HG03439 (cell line): ENCODE results near the gene ELK3.

Source experiments
- ATAC-seq: cut with Tn5 transposase; IDR thresholded peaks from one replicate; pipeline ENCODE4 v1.9.1; 2021; ENCODE audit warnings: mild to moderate bottlenecking, moderate library complexity; ENCODE audit not compliant: unreplicated experiment

ELK3 gene

DNA sequence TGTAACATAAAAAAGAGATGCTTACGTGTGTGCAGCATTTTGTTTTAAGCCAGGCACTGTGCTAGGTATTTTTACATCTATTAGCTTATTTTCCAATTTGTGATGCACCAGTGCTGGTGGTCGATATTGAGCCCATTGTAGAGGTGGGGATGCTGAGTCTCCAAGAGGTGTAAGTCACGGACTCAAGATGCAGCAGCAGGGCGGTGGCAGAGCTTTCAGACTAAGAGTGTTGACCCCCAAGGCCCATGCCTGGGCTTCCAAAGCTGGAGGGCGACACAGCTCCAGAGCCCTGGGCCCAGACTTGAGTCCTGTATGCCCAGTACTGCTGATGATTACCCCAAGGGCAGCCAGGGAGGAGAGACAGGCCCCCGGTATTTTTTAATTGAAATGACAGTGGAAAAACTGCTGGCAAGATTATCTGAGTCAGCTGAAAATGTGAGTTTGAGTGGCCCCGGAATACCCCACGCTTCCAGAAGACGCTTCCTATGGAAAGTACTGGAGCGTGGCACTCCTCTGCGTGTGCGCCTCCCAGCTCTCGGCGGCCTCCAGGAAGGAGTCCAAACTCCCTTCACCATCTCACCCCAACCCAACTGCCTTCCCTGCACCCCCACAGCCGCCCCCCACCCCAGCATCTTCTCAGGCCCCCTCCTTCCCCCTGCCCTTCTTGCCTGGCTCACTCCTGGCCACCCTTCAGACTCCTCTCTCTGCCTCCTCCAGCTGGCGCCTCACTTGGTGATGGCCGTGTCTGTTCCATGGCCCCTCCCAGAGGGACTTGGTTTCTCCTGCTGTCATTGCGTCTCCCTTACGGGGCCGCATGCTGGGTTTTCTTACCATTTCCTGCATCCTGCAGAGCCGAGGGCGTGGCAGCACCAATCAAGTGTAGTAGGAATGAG is 40.7 kb downstream of the ELK3 start:
- ATAC-seq, result no peak

DNA sequence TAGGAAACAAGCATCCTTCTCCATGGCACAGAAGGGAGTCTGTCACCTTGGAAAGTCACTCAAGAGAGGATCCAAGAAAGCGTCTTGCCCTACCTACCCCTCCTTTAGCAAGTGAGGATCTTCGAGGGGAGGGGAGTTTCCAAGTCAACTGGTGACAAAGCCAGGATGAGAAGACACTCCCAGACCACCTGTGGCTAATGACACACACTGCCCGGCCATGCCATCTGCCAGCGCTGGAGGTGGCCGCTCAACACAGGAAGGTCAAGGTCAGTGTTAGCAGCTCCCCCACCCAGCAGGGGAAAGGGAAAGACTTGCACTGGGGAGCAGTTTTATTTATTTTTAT is 41.3 kb downstream of the ELK3 start:
- ATAC-seq, result no peak

DNA sequence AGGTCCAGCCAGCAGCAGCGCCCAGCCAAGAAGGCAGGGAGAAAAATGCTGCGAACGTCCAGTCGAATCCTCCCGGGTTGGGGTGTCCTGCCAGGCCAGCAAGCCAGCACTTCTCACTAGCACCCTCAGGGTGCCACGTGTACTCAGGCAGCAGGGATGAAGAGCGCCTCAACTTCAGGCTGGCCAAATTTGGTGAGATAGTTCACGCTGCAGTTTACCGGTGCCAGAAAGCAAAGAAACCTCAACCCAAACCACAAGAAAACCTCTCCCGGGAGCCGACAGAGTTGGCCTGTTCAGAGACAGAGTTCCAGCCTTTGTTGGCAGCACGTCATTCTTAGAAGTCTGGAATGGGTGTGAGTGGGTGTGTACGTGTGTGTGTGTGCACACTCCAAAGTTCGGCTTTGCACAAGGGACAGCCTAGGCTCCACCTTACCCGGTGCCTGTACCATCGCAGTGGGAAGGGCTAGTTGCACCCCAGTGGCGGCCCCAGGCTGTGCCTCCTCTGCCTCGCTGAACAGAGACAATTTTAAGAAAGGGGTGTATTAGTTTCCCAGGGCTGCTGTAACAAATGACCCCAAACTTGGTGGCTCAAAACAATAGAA is 42.1 kb downstream of the ELK3 start:
- no peak for ATAC-seq

DNA sequence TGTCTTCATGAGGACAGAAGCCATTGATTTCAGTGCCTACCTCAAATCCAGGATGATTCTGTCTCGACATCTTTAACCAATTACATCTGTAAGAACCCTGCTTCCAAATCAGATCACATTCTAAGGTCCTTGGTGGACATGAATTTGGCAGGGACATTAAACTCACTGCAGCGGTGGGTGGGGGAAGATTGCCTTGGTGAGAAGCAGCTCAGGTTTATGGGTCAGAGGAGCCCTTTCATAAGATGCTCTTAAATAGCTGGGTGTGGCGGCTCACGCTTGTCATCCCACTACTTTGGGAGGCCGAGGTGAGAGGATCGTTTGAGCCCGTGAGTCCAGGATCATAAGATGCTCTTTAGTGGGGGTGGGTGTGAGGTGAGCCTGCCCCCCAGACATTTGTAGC is 42.9 kb downstream of the ELK3 start:
- no peak for ATAC-seq

DNA sequence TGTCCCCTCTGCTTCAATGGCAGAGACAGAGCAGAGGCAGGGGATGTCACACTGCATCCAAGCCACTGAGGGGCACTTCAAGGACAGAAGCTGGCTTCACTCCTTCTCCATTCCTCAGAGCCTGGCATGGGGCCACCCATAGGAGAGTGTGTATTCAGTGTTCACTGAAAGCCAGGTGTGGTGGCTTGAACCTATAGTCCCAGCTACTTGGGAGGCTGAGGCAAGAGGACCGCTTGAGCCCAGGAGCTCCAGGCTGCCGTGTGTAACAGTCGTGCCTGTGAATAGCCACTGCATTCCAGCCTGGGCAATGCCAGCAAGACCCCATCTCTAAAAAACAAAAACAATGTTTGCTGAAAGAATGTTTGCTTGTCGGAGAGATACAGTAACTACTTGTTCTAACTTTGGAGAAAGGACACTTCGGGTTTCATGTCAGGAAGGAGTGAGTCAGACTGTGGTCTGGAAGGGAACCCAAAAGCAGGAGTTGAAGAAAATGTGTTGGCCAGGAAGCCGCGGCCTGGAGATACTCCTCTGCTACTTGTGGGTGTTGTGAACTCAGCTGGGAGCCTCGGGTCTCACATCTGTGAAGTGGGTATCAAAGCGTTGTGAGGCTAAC is 43.4 kb downstream of the ELK3 start:
- ATAC-seq, result no peak

DNA sequence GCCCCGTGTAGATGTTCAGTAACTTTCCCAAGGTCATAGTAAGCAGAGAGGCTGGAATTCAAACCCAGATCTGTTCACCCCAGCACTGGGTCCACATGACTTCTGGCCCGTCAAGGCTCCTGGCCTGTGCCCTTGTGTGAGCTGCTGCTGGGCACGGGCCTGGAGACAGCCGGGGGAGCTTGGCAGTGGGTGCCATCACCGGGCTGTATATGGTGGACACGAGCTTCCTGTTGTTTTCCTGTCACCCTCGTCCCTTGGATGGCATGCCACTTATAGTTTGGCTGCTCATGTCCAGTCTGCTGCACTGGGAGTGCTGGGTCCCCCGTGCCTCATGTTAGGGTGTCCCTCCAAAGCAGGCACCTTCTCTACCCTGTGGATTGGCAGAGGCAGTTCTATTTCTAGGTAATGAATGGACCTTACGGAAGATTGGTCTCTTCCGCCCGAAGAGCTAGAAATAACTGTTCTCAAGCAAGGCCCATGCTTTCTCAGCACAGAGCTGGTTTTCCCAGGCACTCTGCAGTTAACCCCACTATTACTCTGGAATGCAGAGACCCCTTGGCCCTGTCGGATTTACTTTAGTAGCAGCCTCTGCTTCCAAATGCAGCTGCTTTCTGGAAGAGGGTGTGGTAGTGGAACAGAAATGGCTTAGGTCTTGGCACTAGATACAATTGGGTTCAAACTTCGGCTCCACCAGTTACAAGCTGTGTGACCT is 44.3 kb downstream of the ELK3 start:
- ATAC-seq, result no peak

DNA sequence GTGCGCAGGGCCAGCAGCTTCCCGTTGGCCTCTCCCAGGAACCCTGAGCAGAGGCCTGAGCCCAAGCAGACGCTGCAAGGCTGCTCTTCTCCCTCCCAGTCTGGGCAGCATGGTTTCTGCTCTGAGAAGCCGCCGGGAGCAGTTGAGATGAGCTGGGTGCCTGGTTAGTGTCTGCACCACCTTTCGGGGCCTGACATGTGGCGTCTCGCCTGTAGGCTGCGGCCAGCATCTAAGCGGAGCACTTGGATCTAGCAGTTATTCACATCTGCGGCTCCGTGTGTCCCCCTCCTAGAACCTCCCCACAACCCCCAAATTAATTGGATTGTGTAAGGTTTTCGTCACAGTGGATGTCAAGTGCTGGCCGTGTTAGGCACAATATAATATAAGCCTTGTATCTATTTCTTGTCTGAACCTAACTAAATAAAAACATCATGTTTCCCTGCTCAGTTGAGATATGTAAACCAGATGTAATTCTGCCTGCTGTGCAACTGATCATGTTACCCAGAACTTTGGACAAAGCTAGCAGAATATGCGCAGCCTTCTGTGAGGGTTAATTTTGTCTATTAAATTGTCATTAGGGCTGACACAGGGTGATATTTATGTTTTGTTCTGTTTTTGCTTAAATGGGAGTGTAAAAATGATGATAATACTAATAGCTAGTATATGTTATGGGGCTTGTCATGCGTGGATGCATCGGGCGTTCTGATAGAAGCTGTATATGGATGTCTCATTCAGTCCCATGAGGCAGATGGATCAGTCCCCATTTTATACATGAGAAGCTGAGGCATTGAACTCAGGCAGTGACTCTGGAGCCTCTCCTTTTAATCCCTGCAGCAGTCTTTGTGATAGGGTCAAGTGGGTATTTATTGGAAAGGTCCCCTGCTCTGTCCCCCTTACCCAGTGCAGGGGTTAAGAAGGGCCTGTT is 45.8 kb downstream of the ELK3 start:
- no peak for ATAC-seq

DNA sequence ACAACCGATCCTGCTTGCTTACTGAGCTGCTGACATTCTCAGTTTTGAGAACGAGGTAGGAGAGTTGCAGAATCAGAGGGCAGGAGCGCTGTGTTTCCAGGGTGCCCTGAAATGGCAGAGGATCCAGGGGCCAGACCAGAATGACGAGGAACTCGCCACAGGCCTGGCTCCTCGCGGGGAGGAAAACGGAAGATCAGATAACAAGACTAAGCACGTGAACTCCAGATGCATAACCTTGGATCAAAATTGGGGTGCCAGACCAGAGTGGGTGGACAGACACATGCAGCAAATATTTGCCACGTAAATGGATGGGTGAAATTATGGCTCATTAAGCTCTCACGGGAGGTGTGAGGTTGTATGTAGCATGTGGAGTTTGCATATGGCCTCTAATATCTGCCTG is 46.5 kb downstream of the ELK3 start:
- ATAC-seq, result no peak

DNA sequence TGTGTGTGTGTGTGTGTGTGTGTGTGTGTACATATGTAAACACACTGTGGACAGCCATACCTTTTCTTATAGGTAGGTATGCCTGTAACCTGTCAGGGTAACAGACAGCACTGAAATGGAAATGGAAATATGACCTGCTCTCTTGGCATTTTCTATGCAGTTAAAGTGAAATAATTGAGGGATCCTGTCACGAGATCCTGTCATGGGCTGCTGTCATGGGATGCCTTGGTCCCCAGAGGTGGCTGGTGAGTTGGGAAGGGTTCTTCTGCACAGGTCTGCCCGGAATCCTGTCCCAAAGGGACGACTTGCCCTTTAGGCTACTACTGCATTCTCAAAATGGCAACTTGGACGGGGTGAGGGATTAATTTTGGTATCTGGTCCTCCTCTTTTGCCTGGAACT is 47.3 kb downstream of the ELK3 start:
- no peak for ATAC-seq

DNA sequence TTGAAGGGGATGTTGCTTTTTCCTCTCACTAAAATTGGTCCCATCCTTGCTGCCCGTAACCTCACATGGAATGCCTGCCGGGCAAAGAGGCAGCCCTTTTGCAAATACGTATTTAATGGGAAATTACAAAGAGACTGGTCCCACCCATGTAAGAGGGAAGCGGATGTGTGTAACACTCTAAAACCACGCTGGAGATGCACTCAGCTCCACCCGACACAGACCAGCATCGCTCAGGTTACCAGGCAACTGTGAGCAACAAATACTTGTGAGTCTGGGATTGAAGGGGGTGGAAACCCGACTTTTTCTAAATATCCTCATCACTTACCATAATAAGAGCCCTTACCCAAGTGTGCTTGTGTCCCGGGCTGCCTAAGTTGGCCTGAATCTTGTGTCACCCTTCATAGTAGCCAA is 47.7 kb downstream of the ELK3 start:
- no peak for ATAC-seq

DNA sequence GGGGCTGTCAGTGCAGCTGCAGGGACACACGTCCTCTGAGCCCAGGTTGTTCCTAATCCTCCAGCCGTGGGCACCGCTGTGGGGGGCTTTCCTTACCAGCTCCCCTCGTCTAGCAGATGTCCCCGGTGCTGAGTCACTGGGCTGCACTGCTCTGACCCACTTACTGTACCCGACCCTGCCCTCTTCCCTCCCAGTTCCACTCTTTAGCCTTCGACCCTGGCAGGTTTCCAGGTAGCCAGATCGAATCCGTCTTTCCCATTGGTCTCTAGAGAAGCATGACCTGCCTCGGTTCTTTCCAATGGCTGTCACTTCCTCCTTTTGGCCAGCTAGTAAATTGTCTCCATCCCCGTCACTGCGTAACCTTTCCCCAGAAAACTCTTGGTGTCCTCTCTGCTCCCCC is 48.4 kb downstream of the ELK3 start:
- no peak for ATAC-seq

DNA sequence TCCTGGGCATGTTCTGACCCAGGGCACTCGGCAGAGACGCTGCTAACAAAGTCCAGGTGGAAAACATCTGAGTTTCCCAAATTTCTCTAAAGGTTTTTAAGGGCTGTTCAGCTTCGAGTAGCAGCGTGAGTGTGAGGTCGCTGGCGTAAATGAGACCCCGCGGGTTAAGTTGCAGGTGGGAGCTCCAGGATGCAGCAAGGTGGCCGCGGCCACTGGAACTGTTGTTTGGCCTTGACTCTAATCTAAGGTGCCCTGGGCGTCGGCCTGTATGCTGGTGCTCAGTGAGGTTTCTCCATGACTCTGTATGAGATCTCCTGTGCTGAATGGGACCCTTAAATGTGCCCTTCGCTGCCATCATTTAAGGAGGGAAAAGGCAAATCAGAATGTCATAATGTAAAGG is 50.7 kb downstream of the ELK3 start:
- no peak for ATAC-seq

DNA sequence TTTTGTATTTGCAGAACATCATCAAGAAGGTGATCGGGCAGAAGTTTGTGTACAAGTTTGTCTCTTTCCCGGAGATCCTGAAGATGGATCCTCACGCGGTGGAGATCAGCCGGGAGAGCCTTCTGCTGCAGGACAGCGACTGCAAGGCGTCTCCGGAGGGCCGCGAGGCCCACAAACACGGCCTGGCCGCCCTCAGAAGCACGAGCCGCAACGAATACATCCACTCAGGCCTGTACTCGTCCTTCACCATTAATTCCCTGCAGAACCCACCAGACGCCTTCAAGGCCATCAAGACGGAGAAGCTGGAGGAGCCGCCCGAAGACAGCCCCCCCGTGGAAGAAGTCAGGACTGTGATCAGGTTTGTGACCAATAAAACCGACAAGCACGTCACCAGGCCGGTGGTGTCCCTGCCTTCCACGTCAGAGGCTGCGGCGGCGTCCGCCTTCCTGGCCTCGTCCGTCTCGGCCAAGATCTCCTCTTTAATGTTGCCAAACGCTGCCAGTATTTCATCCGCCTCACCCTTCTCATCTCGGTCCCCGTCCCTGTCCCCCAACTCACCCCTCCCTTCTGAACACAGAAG is 52.8 kb downstream of the ELK3 start:
- ATAC-seq, result no peak

DNA sequence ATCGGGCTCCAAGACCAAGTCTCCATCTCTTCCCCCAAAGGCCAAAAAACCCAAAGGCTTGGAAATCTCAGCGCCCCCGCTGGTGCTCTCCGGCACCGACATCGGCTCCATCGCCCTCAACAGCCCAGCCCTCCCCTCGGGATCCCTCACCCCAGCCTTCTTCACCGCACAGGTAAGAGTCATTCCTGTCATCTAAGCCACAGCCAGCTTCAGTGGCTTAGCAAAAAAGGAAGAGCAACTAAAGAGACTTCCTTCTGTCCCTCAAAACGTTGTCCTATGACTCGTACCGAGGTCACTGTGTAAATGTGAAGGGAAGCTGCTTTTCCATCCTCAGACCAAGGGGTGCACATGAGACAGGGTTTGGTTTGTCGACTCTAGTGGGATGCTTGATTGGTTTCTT is 53.4 kb downstream of the ELK3 start:
- no peak for ATAC-seq

DNA sequence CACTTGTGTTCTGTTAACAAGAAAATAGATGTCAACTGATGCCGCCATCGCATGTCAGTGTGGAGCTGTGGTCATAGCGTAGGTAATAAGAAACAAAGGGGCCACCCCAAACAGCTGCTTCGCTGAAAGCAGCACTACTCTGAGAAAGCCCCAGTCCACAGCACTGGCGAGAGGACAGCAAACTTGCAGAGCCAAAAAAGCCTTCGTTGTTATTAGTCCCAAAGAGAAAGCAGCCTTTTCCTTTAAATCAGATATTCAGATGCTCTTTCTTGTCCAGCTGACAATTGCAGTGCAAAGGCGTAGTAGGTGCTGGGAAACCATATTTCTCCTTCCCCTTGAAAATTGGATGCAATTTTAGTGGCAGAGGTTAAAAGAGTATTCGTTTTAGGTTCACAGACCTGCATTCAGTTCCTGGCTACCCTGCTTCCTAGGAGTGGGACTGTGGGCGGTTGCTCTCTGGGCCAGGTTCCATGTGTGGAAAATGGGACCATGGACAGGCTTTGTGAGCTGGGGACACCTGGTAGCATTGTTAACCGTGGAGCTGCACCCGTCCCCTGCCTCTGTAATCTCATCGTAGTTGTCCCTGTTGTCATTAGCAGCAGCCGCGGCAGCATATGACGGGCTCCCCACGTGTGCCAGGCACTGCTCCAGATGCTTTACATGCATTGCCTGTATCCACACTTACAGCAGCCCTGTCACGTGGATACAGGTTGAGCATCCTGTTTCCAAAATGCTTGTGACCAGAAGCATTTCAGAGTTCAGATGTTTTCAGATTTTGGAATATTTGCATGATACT is 54.2 kb downstream of the ELK3 start:
- no peak for ATAC-seq

DNA sequence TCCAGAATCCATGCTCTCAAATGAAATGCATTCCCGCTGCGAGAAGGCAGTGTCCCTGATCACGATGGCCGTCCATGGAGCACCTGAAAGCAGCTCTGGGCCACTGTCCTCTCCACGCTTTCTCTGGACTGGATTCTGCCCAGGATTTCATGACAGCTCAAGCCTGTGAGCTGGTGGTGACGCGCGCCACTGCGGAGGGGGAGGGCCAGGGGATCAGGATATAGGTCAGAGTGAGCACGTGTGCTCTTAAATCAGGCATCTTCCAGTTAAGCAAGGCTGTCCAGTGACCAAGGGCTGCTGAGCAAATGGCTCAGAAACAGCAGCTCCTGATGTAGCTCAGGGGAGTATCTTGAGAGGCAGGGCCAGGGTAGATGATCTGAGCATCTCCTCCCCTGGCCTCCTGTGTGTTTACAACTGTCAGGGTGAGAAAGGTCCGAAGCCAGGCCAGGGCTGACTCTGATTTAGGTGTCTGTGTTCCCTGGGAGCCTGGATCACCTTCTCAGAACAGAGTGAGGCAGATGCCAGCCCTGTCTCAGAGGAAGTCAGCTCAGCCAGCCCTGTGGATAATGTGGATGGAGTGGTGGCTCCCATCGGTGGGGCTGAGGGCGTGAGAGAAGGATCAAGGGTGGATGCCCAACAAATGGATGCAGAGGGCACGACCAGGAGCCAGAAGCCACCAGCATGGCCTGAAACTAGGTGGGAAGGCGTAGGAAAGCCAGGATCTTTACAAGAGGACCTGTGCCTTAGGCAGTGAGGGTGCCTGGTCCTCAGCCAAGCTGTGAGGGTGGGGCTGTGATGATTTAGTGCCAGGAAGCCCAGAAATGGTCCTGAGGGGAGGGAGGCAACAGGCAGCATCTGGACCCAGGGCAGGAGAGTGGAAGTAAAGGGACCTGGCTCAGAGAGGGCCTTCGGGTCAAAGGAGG is 55.3 kb downstream of the ELK3 start:
- no peak for ATAC-seq

DNA sequence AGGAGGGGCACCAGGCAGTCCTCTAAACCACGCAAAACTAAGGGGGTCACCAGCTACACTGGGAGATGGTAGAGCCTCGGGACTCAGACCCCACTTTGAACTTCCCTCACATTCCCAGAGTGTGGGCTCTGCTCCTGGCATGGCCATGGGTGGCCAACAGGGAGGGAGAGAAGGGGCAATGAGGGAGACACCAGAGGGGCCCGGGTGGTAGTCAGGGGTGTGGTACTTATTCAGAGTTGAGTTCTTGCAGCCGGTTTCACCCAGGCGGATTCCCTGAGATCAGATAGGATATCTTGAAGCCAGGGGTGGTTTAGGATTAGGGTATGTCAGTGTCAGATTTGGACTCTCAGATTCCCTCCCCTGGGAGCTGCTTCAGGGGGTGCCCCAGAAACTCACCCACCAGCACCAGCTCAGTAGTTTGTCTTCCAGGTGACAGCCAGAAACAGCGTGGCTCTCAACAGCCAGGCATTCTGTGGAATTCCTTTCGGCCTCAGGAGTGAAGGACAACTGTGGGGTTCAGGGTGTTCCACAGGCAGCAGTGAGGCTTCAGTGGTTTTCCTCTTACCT is 56.0 kb downstream of the ELK3 start:
- no peak for ATAC-seq

DNA sequence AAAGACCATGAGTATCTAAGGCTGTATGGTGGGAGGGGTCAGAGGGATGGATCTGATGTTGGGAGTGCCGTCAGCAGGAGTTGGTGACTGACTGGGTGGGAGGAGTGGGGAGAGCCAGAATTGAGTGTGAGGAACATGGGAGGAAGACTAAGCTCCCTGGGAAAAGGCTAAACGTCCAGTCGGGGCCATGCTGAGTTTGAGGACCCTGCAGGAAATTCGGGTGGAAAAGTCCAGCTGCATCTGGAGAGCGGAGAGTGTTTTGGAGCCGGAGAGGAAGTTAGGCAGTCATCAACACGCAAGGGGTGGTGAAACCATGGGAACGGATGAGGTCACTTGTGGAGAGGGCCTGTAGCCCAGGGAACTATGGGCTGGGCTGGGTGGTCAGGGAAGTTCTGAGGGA is 60.9 kb downstream of the ELK3 start:
- no peak for ATAC-seq
